Left forelimb (tissue), 1 donor: ENCODE data around the gene FGF4.

Experiments used
- DNase-seq: peaks from one replicate; pipeline ENCODE4 v3.0.0-alpha.2; 2018; ENCODE audit warnings: low spot score

The FGF4 gene

GRCh38 chr11:69807106-69807815, 32.1 kb upstream of the FGF4 start:
- no peak for DNase-seq

DNA sequence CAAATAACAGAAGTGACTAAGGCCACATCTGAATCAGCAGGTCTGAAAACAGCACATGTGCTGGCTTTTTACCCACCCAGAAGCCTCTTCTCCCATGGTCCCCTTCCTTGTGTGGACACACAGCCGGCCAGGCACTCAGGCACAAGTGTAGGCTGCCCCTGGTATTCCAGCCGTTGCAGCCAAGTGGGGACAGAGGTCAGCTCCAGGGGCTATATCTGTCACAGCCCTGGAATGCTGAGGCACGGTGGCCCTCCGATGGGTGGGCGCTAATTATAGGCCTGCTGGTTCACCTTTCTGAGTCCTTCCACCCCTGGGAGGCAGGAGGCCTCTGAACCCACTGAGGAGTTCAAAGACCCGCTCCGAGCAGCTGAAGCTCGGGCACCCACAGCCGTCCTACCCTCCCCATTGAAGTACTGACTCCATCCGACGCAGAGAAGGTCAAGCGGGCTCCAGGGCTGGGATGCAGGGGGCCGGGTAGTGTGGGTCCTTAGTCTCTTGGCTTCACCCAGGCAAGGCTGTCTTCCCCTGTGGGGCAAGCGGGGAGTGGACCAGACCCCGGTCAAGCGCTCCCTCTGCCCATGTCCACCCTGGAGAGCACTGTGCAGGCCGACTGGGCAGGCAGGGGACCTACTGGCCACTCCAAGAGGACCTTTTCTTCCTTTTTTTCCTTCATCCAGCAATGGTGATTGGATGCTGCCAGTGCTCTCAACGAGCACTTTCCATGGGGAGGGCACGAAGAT, 29.8 kb upstream of the FGF4 start:
- no peak for DNase-seq

GRCh38 chr11:69803604-69804218, 28.6 kb upstream of the FGF4 start:
- no peak for DNase-seq

- DNase-seq = no peak
Measured at GRCh38 chr11:69803022-69803421, 27.9 kb upstream of the FGF4 start.

GRCh38 chr11:69802590-69802989, 27.4 kb upstream of the FGF4 start:
- DNase-seq = no peak

DNA sequence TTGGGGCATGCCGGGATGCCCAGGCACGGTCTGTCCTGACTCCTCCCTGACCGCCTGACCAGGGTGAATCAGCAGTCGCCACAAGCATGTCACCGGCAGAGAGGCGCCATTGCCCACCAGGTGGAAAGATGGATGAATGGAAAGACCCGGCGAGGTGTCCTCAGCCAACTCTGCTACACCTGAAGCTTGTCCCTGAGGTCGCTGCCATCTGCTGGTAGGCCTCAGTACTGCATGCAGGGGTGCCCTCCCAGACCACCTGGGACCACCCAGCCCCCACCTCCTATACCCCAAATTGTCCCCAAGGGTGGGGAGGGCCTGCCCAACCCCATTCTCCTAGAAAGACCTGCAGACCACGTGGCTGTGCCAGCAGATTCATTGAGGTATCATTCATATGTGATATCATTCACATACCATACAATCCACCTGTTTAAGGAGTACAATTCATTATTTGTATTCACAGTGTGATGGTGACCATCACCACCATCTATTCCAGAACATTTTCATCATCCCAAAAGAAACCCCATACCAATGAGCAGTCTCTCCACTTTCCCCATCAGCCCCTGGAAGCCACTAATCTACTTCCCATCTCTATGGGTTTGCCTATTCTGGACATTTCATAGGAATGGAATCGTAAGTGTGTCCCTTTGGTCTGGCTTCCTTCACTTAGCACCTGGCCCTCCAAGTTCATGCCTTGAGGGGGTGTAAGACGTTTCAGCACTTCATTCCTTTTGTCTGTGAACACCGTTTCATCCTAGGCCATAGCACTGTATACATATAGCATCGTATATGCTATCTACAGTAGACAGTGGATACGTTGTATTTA, 26.6 kb upstream of the FGF4 start:
- DNase-seq = no peak

DNA sequence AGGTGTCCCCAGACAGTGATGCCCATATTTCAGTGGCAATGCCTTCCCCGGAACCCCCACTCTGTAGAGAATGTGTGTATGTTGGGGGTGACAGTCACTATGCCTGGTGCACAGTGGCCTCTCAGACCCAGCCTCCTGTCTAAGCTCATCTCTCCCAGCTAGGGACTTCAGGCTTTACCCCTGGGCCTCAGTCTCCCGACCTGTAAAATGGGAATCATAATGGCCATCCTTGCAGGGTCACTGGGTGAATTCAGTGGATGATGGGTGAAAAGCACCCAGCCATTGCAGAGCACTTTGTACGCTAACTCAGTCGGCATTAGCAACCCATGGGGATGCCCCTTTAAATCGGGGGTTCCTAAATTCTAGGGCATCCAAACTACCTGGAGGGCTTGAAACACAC, 25.1 kb upstream of the FGF4 start:
- no peak for DNase-seq

DNA sequence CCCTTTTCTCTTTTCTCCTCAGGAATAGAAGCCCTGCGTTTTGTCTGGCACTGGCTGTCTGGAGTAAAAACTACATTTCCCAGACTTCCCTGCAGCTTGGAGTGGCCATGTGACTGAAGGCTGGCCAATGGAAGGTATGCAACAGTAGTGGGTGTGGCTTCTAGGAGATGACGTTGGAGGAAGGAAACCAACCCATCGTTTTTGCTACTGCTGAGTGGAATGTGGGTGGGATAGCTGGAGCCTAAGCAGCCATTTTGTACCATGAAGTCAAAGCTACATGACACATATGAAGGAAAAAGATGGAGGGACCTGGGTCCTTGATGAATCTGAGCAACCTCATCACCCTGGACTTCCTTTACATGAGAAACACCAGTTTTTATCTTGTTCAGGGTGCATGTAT, 24.4 kb upstream of the FGF4 start:
- no peak for DNase-seq

GRCh38 chr11:69799097-69799496, 24.0 kb upstream of the FGF4 start:
- DNase-seq = no peak

GRCh38 chr11:69797737-69798528, 22.8 kb upstream of the FGF4 start:
- no peak for DNase-seq

GRCh38 chr11:69797156-69797555, 22.0 kb upstream of the FGF4 start:
- no peak for DNase-seq

GRCh38 chr11:69796063-69796462, 20.9 kb upstream of the FGF4 start:
- no peak for DNase-seq

- DNase-seq = peak; percentile 83
Measured at GRCh38 chr11:69791276-69792180, 16.4 kb upstream of the FGF4 start.

DNA sequence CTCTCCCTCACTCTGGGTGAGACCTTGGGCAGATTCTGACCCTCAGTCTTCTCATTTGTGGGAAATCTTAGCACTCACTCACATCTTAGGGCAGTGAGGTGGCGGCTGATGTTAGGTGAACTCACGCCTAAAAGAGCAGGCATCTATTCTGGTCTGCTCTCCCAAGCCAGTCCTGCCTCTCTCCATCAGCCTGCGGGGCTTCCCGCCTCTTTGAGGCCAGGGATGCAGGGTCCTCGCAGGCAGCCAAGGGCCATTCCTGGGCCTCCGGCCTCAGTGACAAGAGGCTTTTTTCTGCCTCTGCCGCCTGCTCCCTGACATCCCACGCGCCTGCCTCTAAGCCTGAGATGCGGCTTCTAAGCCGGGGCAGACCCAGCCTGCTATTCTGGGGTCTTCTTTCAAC, 13.8 kb upstream of the FGF4 start:
- DNase-seq = no peak

- DNase-seq = peak; percentile 36
Measured at GRCh38 chr11:69787906-69788305, 12.8 kb upstream of the FGF4 start.

GRCh38 chr11:69787457-69787856, 12.3 kb upstream of the FGF4 start:
- DNase-seq = no peak

GRCh38 chr11:69781241-69781640, 6.1 kb upstream of the FGF4 start:
- no peak for DNase-seq

GRCh38 chr11:69778373-69778772, 3.2 kb upstream of the FGF4 start:
- no peak for DNase-seq

GRCh38 chr11:69774354-69775162, 583 bp downstream of the FGF4 start:
- no peak for DNase-seq
